ENCODE measurements around the gene SERPINH1. TPM values are rescaled to one million over a fixed set of nuclear protein-coding genes. Genes with fewer than 3 reads are reported as not detected.

The SERPINH1 gene
- polyA plus RNA-seq, 4 donors, result 8.1 to 151 (median 33.6) TPM

DNA sequence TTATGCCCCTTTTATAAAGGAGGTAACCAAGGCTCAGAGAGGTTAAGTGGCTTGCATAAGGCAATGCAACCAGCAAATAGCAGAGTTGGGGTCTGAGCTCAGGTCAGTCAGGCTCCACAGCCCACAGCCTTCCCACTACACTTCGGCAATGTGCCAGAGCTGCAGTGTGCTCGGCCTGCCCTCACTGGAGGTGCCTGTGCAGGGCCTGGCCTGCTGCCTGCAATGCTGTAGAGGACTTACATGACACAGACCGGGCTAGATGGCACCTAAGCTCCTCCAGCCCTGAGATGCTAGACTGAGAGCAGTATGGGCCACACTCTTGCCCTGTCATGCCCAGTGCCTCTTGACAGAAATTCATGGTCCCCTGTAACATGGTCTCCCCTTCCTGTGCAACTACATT is 49.8 kb downstream of the SERPINH1 start:
- Histone ChIP-seq H3K27ac (ENCODE audit: low read depth in 1 of 3, low read length in 2 of 3) (no peak overlapping the region), H3K27me3 (ENCODE audit: control insufficient read depth in 3 of 3, insufficient read depth in 3 of 3, low read length in 3 of 3) (no peaks in the 10 kb centered on the region), H3K9me3 (ENCODE audit: control insufficient read depth in 2 of 2, insufficient read depth in 1 of 2, low read depth in 1 of 2, low read length in 1 of 2) (no peaks in the 10 kb centered on the region), H3K4me1 (ENCODE audit: control insufficient read depth in 3 of 3, insufficient read depth in 2 of 3, low read depth in 1 of 3, low read length in 2 of 3) (no peaks in the 10 kb centered on the region), H3K4me3 (ENCODE audit: low read depth in 1 of 3, low read length in 3 of 3) (no peak overlapping the region), H3K36me3 (ENCODE audit: control insufficient read depth in 3 of 3, insufficient read depth in 2 of 3, low read depth in 1 of 3, low read length in 3 of 3) (peaks cover 0 to under 1% (median 0%) of the 10 kb centered on the region in 3 donors)
- WGBS, 3 donors, result 83 to 86% (median 85%) methylated on average over 3 of the region's 3 CpGs
- no peak for FAIRE-seq
- DNase-seq, result no peak

DNA sequence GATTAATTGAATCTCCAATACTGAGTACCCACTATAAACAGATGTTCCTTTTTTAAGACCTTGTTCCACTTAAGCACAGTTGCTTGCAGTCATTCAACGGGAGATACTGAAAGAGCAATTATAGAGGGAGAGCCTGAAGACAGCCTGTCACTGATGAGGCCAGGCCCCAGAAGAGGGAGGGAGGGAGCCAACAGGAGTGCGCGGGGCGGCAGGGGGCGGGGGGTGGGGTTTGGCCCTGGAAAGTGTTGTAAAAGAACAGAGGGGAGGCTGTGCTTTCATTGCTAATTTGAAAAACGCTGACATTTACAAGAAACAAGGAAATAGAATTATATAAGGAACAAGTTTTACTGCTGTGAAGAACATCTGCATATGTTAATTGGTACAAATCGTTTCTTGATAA is 53.7 kb downstream of the SERPINH1 start:
- no peak for FAIRE-seq
- 35 to 43% (median 40%) methylated on average over 7 of the region's 7 CpGs for WGBS, 3 donors

DNA sequence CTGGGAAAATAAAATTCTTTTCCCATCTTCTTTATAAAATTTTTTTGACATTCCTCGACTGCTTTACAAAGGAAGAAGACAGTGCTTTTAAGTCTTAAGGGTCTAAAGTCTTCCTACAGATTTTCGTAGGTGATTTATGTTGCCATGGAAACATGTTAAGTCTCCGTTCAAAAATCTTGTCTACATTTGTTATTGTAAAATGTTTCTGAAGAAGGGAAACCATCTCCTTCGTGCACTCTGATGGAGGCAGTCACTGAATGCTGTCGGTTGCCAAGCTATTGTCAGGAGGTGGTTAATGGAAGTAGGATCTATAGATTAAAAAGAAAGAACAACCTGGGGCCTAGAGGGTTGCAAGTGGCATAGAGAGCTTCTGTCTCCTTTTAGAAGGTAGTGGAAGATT is 54.2 kb downstream of the SERPINH1 start:
- H3K27me3 ChIP-seq (ENCODE audit: control insufficient read depth in 3 of 3, insufficient read depth in 3 of 3, low read length in 3 of 3), result no peaks in the 10 kb centered on the region
- DNase-seq, result no peak
- H3K4me1 ChIP-seq (ENCODE audit: control insufficient read depth in 3 of 3, insufficient read depth in 2 of 3, low read depth in 1 of 3, low read length in 2 of 3), result no peaks in the 10 kb centered on the region
- no peak overlapping the region for H3K27ac ChIP-seq (ENCODE audit: low read depth in 1 of 3, low read length in 2 of 3)
- WGBS, 3 donors, result 55 to 65% (median 62%) methylated on average over 5 of the region's 5 CpGs
- no peaks in the 10 kb centered on the region for H3K36me3 ChIP-seq (ENCODE audit: control insufficient read depth in 3 of 3, insufficient read depth in 2 of 3, low read depth in 1 of 3, low read length in 3 of 3)
- no peak overlapping the region for H3K4me3 ChIP-seq (ENCODE audit: low read depth in 1 of 3, low read length in 3 of 3)
- H3K9me3 ChIP-seq (ENCODE audit: control insufficient read depth in 2 of 2, insufficient read depth in 1 of 2, low read depth in 1 of 2, low read length in 1 of 2), result peaks cover 0 to 10% of the 10 kb centered on the region in 2 donors
- FAIRE-seq, result no peak

More for the DNA sequence above, 53.7 kb downstream of the SERPINH1 start:
- Histone ChIP-seq H3K27me3 (ENCODE audit: control insufficient read depth in 3 of 3, insufficient read depth in 3 of 3, low read length in 3 of 3) (no peaks in the 10 kb centered on the region), H3K36me3 (ENCODE audit: control insufficient read depth in 3 of 3, insufficient read depth in 2 of 3, low read depth in 1 of 3, low read length in 3 of 3) (no peaks in the 10 kb centered on the region), H3K4me1 (ENCODE audit: control insufficient read depth in 3 of 3, insufficient read depth in 2 of 3, low read depth in 1 of 3, low read length in 2 of 3) (no peaks in the 10 kb centered on the region), H3K27ac (ENCODE audit: low read depth in 1 of 3, low read length in 2 of 3) (no peak overlapping the region), H3K4me3 (ENCODE audit: low read depth in 1 of 3, low read length in 3 of 3) (no peak overlapping the region), H3K9me3 (ENCODE audit: control insufficient read depth in 2 of 2, insufficient read depth in 1 of 2, low read depth in 1 of 2, low read length in 1 of 2) (peaks cover 0 to 10% of the 10 kb centered on the region in 2 donors)
- no peak for DNase-seq

Other genes with a start within 250 kb of the SERPINH1 start
- gene ARRB1, start 210.6 kb upstream of the SERPINH1 start, polyA plus RNA-seq, result 10 to 100 TPM; 20.0 to 41.5 (median 31.1) TPM
- gene RPS3, start 162.7 kb upstream of the SERPINH1 start, polyA plus RNA-seq, result 1,000 to 10,000 TPM; 1,492 to 4,274 (median 3,256) TPM
- under 1 TPM in 2 of 4 donors, not detected in 2; 0.81 to 0.97 TPM for gene KLHL35, start 129.1 kb upstream of the SERPINH1 start, polyA plus RNA-seq
- gene GDPD5, start 36.3 kb upstream of the SERPINH1 start, polyA plus RNA-seq, result 10 to 100 TPM in 1 of 4 donors, 1 to 10 TPM in 3; 1.1 to 82.7 (median 6.1) TPM
- gene MAP6, start 106.8 kb downstream of the SERPINH1 start, polyA plus RNA-seq, result 1 to 10 TPM in 2 of 4 donors, under 1 TPM in 1, not detected in 1; 0.54 to 2.9 (median 2.5) TPM
- 100 to 1,000 TPM; 112 to 243 (median 145) TPM for gene MOGAT2, start 155.6 kb downstream of the SERPINH1 start, polyA plus RNA-seq
- gene DGAT2, start 206.5 kb downstream of the SERPINH1 start, polyA plus RNA-seq, result 10 to 100 TPM in 3 of 4 donors, 1 to 10 TPM in 1; 5.8 to 97.5 (median 16.4) TPM

Measured in small intestine (tissue), 7 donors.